H9 (cell line): Measurements from ENCODE around the gene IRF4. TPM values are rescaled to one million over a fixed set of nuclear protein-coding genes. Genes with fewer than 3 reads are reported as not detected.
A peak's percentile ranks its signal among the peaks of the same experiment; 100 is the strongest.

Experiments used
- DNase-seq: peaks from one replicate; pipeline ENCODE4 v3.0.0-alpha.2; 2017
- H2AFZ ChIP-seq: one replicate; pipeline ENCODE4 v1.6.1; 2013; ENCODE audit warnings: mild to moderate bottlenecking, low read length, control low read depth, moderate library complexity
- H2AK5ac ChIP-seq: 2 replicates; pipeline ENCODE4 v1.6.1; 2013; ENCODE audit warnings: low read length, control low read depth, mixed read lengths; ENCODE audit not compliant: insufficient read length
- H2BK120ac ChIP-seq: one replicate; pipeline ENCODE4 v1.6.1; 2013; ENCODE audit warnings: low read depth, mild to moderate bottlenecking, low read length, control low read depth, inconsistent platforms; ENCODE audit not compliant: poor library complexity, severe bottlenecking
- H2BK12ac ChIP-seq: 2 replicates; pipeline ENCODE4 v1.6.1; 2013; ENCODE audit warnings: low read length, control low read depth, mixed read lengths, low read depth; ENCODE audit not compliant: insufficient read length
- H2BK15ac ChIP-seq: 2 replicates; pipeline ENCODE4 v1.6.1; 2013; ENCODE audit warnings: low read depth, low read length, control low read depth
- H2BK20ac ChIP-seq: one replicate; pipeline ENCODE4 v1.6.1; 2013; ENCODE audit warnings: low read depth, mild to moderate bottlenecking, low read length, control low read depth, inconsistent platforms; ENCODE audit not compliant: poor library complexity, severe bottlenecking
- H2BK5ac ChIP-seq: 2 replicates; pipeline ENCODE4 v1.6.1; 2013; ENCODE audit warnings: low read length, control low read depth, mixed read lengths; ENCODE audit not compliant: insufficient read length
- H3K14ac ChIP-seq: 2 replicates; pipeline ENCODE4 v1.6.1; 2013; ENCODE audit warnings: low read length, control low read depth; ENCODE audit not compliant: insufficient read depth
- H3K18ac ChIP-seq: 2 replicates; pipeline ENCODE4 v1.6.1; 2013; ENCODE audit warnings: low read depth, mild to moderate bottlenecking, mixed read lengths, low read length, control low read depth; ENCODE audit not compliant: insufficient read length
- H3K23ac ChIP-seq: 2 replicates; pipeline ENCODE4 v1.6.1; 2013; ENCODE audit warnings: low read length, control low read depth, mixed read lengths, low read depth; ENCODE audit not compliant: insufficient read length
- H3K23me2 ChIP-seq: 2 replicates; pipeline ENCODE4 v1.6.1; 2013; ENCODE audit warnings: low read depth, mild to moderate bottlenecking, mixed read lengths, low read length, control low read depth; ENCODE audit not compliant: insufficient read length, poor library complexity, severe bottlenecking
- H3K27ac ChIP-seq: 2 replicates; pipeline ENCODE4 v1.5.1; 2013; ENCODE audit warnings: low read length, control low read depth, mixed read lengths, low read depth; ENCODE audit not compliant: insufficient read length
- H3K27me3 ChIP-seq: 2 replicates; pipeline ENCODE4 v1.6.1; 2013; ENCODE audit warnings: low read length, control low read depth, inconsistent platforms; ENCODE audit not compliant: insufficient read depth
- H3K4ac ChIP-seq: 2 replicates; pipeline ENCODE4 v1.6.1; 2013; ENCODE audit warnings: low read depth, mild to moderate bottlenecking, control low read depth, inconsistent platforms, low read length, moderate library complexity
- H3K4me1 ChIP-seq: 2 replicates; pipeline ENCODE4 v1.6.1; 2013; ENCODE audit warnings: low read length, control low read depth, inconsistent platforms; ENCODE audit not compliant: insufficient read depth
- H3K4me2 ChIP-seq: 2 replicates; pipeline ENCODE4 v1.6.1; 2013; ENCODE audit warnings: low read length, control low read depth, mixed read lengths; ENCODE audit not compliant: insufficient read length, insufficient read depth
- H3K56ac ChIP-seq: 2 replicates; pipeline ENCODE4 v1.6.1; 2013; ENCODE audit warnings: low read depth, mild to moderate bottlenecking, mixed read lengths, low read length, control low read depth; ENCODE audit not compliant: insufficient read length
- H3K79me1 ChIP-seq: 2 replicates; pipeline ENCODE4 v1.6.1; 2013; ENCODE audit warnings: low read depth, mild to moderate bottlenecking, moderate library complexity, low read length, control low read depth, inconsistent platforms; ENCODE audit not compliant: insufficient read depth, poor library complexity, severe bottlenecking
- H3K79me2 ChIP-seq: 2 replicates; pipeline ENCODE4 v1.6.1; 2013; ENCODE audit warnings: low read length, control low read depth, inconsistent platforms; ENCODE audit not compliant: insufficient read depth
- H3K9ac ChIP-seq: 2 replicates; pipeline ENCODE4 v1.6.1; 2013; ENCODE audit warnings: low read length, control low read depth, mixed read lengths; ENCODE audit not compliant: insufficient read length; ENCODE audit errors: extremely low read depth
- H3K9me3 ChIP-seq: one replicate; pipeline ENCODE4 v1.6.1; 2013; ENCODE audit warnings: low read depth, low read length, inconsistent platforms; ENCODE audit not compliant: control insufficient read depth
- H3T11ph ChIP-seq: one replicate; pipeline ENCODE4 v1.6.1; 2013; ENCODE audit warnings: mild to moderate bottlenecking, low read length, control low read depth, inconsistent platforms
- H4K20me1 ChIP-seq: one replicate; pipeline ENCODE4 v1.6.1; 2013; ENCODE audit not compliant: control insufficient read depth, insufficient read length, insufficient read depth
- H4K5ac ChIP-seq: 2 replicates; pipeline ENCODE4 v1.6.1; 2013; ENCODE audit warnings: low read depth, mild to moderate bottlenecking, mixed read lengths, low read length, control low read depth; ENCODE audit not compliant: insufficient read length
- H4K8ac ChIP-seq: replicated peaks from 2 replicates; pipeline ENCODE4 v1.6.1; 2013; ENCODE audit warnings: low read length, control low read depth, mixed read lengths, low read depth; ENCODE audit not compliant: insufficient read length
- H4K91ac ChIP-seq: 2 replicates; pipeline ENCODE4 v1.6.1; 2013; ENCODE audit warnings: low read depth, mild to moderate bottlenecking, moderate library complexity, mixed read lengths, low read length, control low read depth; ENCODE audit not compliant: insufficient read length
- H3K27ac Mint-ChIP-seq, 3 experiments: 2 replicates in 2 of 3; 3 replicates in 1 of 3; pipeline ENCODE4 v1.8.0; 2020 to 2021; ENCODE audit warnings: mixed read lengths in 3 of 3, mild to moderate bottlenecking in 1 of 3, moderate library complexity in 1 of 3
- H3K27me3 Mint-ChIP-seq: 2 replicates; pipeline ENCODE4 v1.8.0; 2021; ENCODE audit warnings: low read depth, mild to moderate bottlenecking, moderate library complexity, mixed read lengths
- H3K36me3 Mint-ChIP-seq, 3 experiments: 2 replicates in 2 of 3; 3 replicates in 1 of 3; pipeline ENCODE4 v1.8.0; 2020 to 2021; ENCODE audit warnings: low read depth in 3 of 3, mixed read lengths in 3 of 3; ENCODE audit not compliant: insufficient read depth in 1 of 3
- H3K4me1 Mint-ChIP-seq, 2 experiments: 2 replicates each; pipeline ENCODE4 v1.8.0; 2020; ENCODE audit warnings: mixed read lengths in 2 of 2
- H3K4me3 Mint-ChIP-seq, 2 experiments: 2 replicates in 1 of 2; 3 replicates in 1 of 2; pipeline ENCODE4 v1.8.0; 2020 to 2021; ENCODE audit warnings: mild to moderate bottlenecking in 2 of 2, mixed read lengths in 2 of 2, moderate library complexity in 1 of 2
- H3K9me3 Mint-ChIP-seq, 2 experiments: 2 replicates in 1 of 2; 3 replicates in 1 of 2; pipeline ENCODE4 v1.8.0; 2020; ENCODE audit warnings: mild to moderate bottlenecking in 2 of 2, mixed read lengths in 2 of 2, moderate library complexity in 1 of 2
- CTCF ChIP-seq: fragments of 200-600 bp; sonication (generic); conservative IDR thresholded peaks from 3 replicates; pipeline ENCODE4 v1.8.0; 2021; ENCODE audit warnings: antibody characterized with exemption, mild to moderate bottlenecking
- WGBS: extraction: QIAGEN DNeasy Blood & Tissue Kit; methylation state at CpG from one replicate; pipeline ENCODE4 v1.1.7; 2013; ENCODE audit warnings: missing lambda C conversion rate, low lambda C conversion rate, mixed read lengths; ENCODE audit not compliant: insufficient read length; ENCODE audit errors: extremely low coverage; 5-methylcytosine and 5-hydroxymethylcytosine counted together
- total RNA-seq: library from RNA; stranded (reverse); gene quantifications from 2 replicates; pipeline ENCODE4 v1.2.1, GENCODE V29; 2021

IRF4 gene
- total RNA-seq, 1 experiment from 2014 or later = 0.31 TPM

- H2AK5ac ChIP-seq = no peak overlapping the region
- H4K91ac ChIP-seq = no peak overlapping the region
- no peak overlapping the region for H3K14ac ChIP-seq
- H3K9me3 Mint-ChIP-seq = peaks cover 93 to 99% of the 10 kb centered on the region in 2 experiments
- no peak overlapping the region for H3K4me3 Mint-ChIP-seq
- H2AFZ ChIP-seq = no peak overlapping the region
- H3K9ac ChIP-seq = no peak overlapping the region
- H3K4me1 ChIP-seq = no peaks in the 10 kb centered on the region
- DNase-seq = no peak
- H4K5ac ChIP-seq = no peak overlapping the region
- H3K27ac ChIP-seq = no peak overlapping the region
- H2BK12ac ChIP-seq = no peak overlapping the region
- no peak overlapping the region for H3K4me2 ChIP-seq
- H3K36me3 Mint-ChIP-seq = peaks cover 12 to 20% (median 18%) of the 10 kb centered on the region in 3 experiments
- H3K18ac ChIP-seq = no peak overlapping the region
- no peak overlapping the region for H3K56ac ChIP-seq
- no peak overlapping the region for H2BK5ac ChIP-seq
- H3K23me2 ChIP-seq = no peaks in the 10 kb centered on the region
- no peaks in the 10 kb centered on the region for H3K4me1 Mint-ChIP-seq
- peaks cover 9% of the 10 kb centered on the region for H3K27me3 Mint-ChIP-seq
- no peak overlapping the region for H3K4ac ChIP-seq
- H3K9me3 ChIP-seq = peaks cover 77% of the 10 kb centered on the region
- no peak overlapping the region for H2BK20ac ChIP-seq
- peak overlapping the region in 1 of 3 experiments; percentile 16; a peak in 1 of 7 replicates for H3K27ac Mint-ChIP-seq
- no CpG with 5 or more reads among the region's 13 CpGs for WGBS
- H2BK120ac ChIP-seq = no peak overlapping the region
- no peaks in the 10 kb centered on the region for H3K27me3 ChIP-seq
- H3K79me2 ChIP-seq = no peaks in the 10 kb centered on the region
- H2BK15ac ChIP-seq = no peak overlapping the region
- no peak overlapping the region for H3K23ac ChIP-seq
- no peak for TF ChIP-seq CTCF
- no peak overlapping the region for H4K8ac ChIP-seq
- no peaks in the 10 kb centered on the region for H4K20me1 ChIP-seq
- H3K79me1 ChIP-seq = no peaks in the 10 kb centered on the region
- H3T11ph ChIP-seq = no peak overlapping the region
Observed at GRCh38 chr6:357791-358341, 33.7 kb upstream of the IRF4 start.
